Loucy (cell line): ENCODE results near the gene CEP41.
A peak's percentile ranks its signal among the peaks of the same experiment; 100 is the strongest.

Experiments used
- H2AFZ ChIP-seq: fragments of 200-600 bp; sonication (generic); 2 replicates; pipeline ENCODE4 v1.6.0; 2016; ENCODE audit warnings: antibody characterized with exemption, mild to moderate bottlenecking, low read length, moderate library complexity
- H3F3A ChIP-seq: fragments of 200-600 bp; 2 replicates; pipeline ENCODE4 v1.6.0; 2016; ENCODE audit warnings: antibody characterized with exemption, low read depth, mild to moderate bottlenecking
- H3K27me3 ChIP-seq: fragments of 200-600 bp; sonication (generic); 2 replicates; pipeline ENCODE4 v1.6.1; 2014; ENCODE audit warnings: low read length, mild to moderate bottlenecking; ENCODE audit not compliant: insufficient read depth, poor library complexity, severe bottlenecking
- H3K36me3 ChIP-seq: fragments of 200-600 bp; sonication (generic); 2 replicates; pipeline ENCODE4 v1.6.1; 2016; ENCODE audit warnings: low read length; ENCODE audit not compliant: insufficient read depth
- H3K4me1 ChIP-seq: fragments of 200-600 bp; sonication (generic); 2 replicates; pipeline ENCODE4 v1.5.1; 2014; ENCODE audit warnings: low read length, mild to moderate bottlenecking; ENCODE audit not compliant: insufficient read depth, poor library complexity, severe bottlenecking
- H3K4me2 ChIP-seq: fragments of 200-600 bp; sonication (generic); 2 replicates; pipeline ENCODE4 v1.6.0; 2014; ENCODE audit warnings: antibody characterized with exemption, low read length, low read depth, mild to moderate bottlenecking; ENCODE audit not compliant: poor library complexity, severe bottlenecking
- H3K4me3 ChIP-seq: fragments of 200-600 bp; sonication (generic); 2 replicates; pipeline ENCODE4 v1.5.1; 2014; ENCODE audit warnings: low read length, mild to moderate bottlenecking, mixed read lengths; ENCODE audit not compliant: poor library complexity, severe bottlenecking
- H3K79me2 ChIP-seq: fragments of 200-600 bp; sonication (generic); 2 replicates; pipeline ENCODE4 v1.6.1; 2014; ENCODE audit warnings: low read length; ENCODE audit not compliant: insufficient read depth
- H3K9ac ChIP-seq: fragments of 200-600 bp; sonication (generic); 2 replicates; pipeline ENCODE4 v1.6.0; 2014; ENCODE audit warnings: mild to moderate bottlenecking, low read depth, low read length, moderate library complexity; ENCODE audit not compliant: poor library complexity, severe bottlenecking
- H3K9me2 ChIP-seq: fragments of 200-600 bp; sonication (generic); replicated peaks from 2 replicates; pipeline ENCODE4 v1.6.1; 2016; ENCODE audit warnings: low read depth, low read length, mixed read lengths
- H3K9me3 ChIP-seq: fragments of 200-600 bp; sonication (generic); 2 replicates; pipeline ENCODE4 v1.6.1; 2014; ENCODE audit warnings: mild to moderate bottlenecking, antibody characterized with exemption, low read length, low read depth; ENCODE audit not compliant: insufficient read depth
- H4K20me1 ChIP-seq: fragments of 200-600 bp; sonication (generic); 2 replicates; pipeline ENCODE4 v1.6.0; 2014; ENCODE audit warnings: antibody characterized with exemption, low read length, mild to moderate bottlenecking; ENCODE audit not compliant: insufficient read depth, poor library complexity, severe bottlenecking
- CTCF ChIP-seq: fragments of 200-600 bp; sonication (generic); conservative IDR thresholded peaks from 2 replicates; pipeline ENCODE4 v1.5.1; 2014; ENCODE audit warnings: mild to moderate bottlenecking, antibody characterized with exemption, low read length
- EZH2phosphoT487 ChIP-seq: fragments of 200-600 bp; IDR thresholded peaks from 2 replicates; pipeline ENCODE4 v1.6.1; 2018; ENCODE audit warnings: antibody characterized with exemption, mild to moderate bottlenecking, moderate library complexity, borderline replicate concordance

The CEP41 gene

GRCh38 chr7:130419658-130420057, 21.2 kb downstream of the CEP41 start:
- Histone ChIP-seq H2AFZ (no peak overlapping the region), H3K4me3 (no peak overlapping the region)
- TF ChIP-seq CTCF: no peak
- TF ChIP-seq EZH2phosphoT487: no peak

GRCh38 chr7:130418306-130418705, 22.5 kb downstream of the CEP41 start:
- H3K4me1 ChIP-seq: peaks cover 54% of the 10 kb centered on the region

More at GRCh38 chr7:130419658-130420057, 21.2 kb downstream of the CEP41 start:
- H3F3A ChIP-seq: no peaks in the 10 kb centered on the region
- H3K4me1 ChIP-seq: peaks cover 50% of the 10 kb centered on the region
- no peak overlapping the region for H3K4me2 ChIP-seq
- H3K9me3 ChIP-seq: no peaks in the 10 kb centered on the region
- H3K36me3 ChIP-seq: no peaks in the 10 kb centered on the region
- no peak overlapping the region for H3K9ac ChIP-seq
- H3K9me2 ChIP-seq: no peaks in the 10 kb centered on the region
- no peaks in the 10 kb centered on the region for H4K20me1 ChIP-seq
- H3K27me3 ChIP-seq: no peaks in the 10 kb centered on the region
- no peaks in the 10 kb centered on the region for H3K79me2 ChIP-seq

DNA sequence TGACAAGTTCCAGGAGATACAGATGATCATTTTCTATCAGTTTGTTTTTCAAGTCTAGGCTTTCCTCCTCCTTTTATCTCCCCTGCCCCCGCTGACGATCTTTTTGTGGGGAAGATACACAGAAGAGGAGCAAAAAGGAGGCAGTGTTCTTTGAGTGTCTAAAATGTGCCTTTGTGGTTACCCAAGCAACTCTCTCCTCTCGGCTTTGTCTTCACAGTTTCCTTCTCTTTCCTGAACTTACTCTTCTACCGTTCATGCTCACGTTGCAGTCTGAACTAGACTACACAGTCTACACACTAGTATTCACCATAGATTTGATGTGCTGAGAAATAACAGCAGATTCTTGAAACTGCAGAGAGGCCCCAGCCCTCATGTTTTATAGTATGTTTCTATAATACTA, 23.6 kb downstream of the CEP41 start:
- Histone ChIP-seq H3K36me3 (no peaks in the 10 kb centered on the region), H3K79me2 (no peaks in the 10 kb centered on the region), H3K4me3 (peak overlapping the region; percentile 9), H3K9me3 (no peaks in the 10 kb centered on the region), H3K4me2 (peak overlapping the region; percentile 12), H3K9ac (no peak overlapping the region), H3K27me3 (no peaks in the 10 kb centered on the region), H2AFZ (0 out of 2 replicates have a peak overlapping the region, but pooled peaks have one; percentile 3), H3K9me2 (no peaks in the 10 kb centered on the region), H3K4me1 (peaks cover 54% of the 10 kb centered on the region), H3F3A (no peaks in the 10 kb centered on the region), H4K20me1 (no peaks in the 10 kb centered on the region)
- TF ChIP-seq CTCF (no peak), EZH2phosphoT487 (no peak)

More at GRCh38 chr7:130418306-130418705, 22.5 kb downstream of the CEP41 start:
- Histone ChIP-seq H2AFZ (no peak overlapping the region), H3K9me2 (no peaks in the 10 kb centered on the region), H3K27me3 (no peaks in the 10 kb centered on the region), H3F3A (no peaks in the 10 kb centered on the region), H4K20me1 (no peaks in the 10 kb centered on the region), H3K4me2 (no peak overlapping the region), H3K79me2 (no peaks in the 10 kb centered on the region), H3K9me3 (no peaks in the 10 kb centered on the region), H3K9ac (no peak overlapping the region), H3K36me3 (no peaks in the 10 kb centered on the region), H3K4me3 (no peak overlapping the region)
- TF ChIP-seq CTCF (no peak), EZH2phosphoT487 (no peak)
